GM23338 (cell line): ENCODE results near the gene SLAMF6. TPM values are rescaled to one million over a fixed set of nuclear protein-coding genes. Genes with fewer than 3 reads are reported as not detected.

Source experiments
- ATAC-seq: fragments of 200-7000 bp; cut with Tn5 transposase; 3 replicates; pipeline ENCODE4 v1.9.1; 2020
- DNase-seq: peaks from one replicate; pipeline ENCODE4 v3.0.0-alpha.2; 2015; ENCODE audit warnings: low spot score
- H2AFZ ChIP-seq: fragments of 200-600 bp; sonication (generic); 2 replicates; pipeline ENCODE4 v1.8.0; 2016; ENCODE audit warnings: antibody characterized with exemption, mild to moderate bottlenecking, moderate library complexity
- H3F3A ChIP-seq: fragments of 200-600 bp; sonication (generic); replicated peaks from 2 replicates; pipeline ENCODE4 v1.8.0; 2017; ENCODE audit warnings: antibody characterized with exemption, mixed run types, low read depth
- H3K27ac ChIP-seq: fragments of 200-600 bp; sonication (generic); 2 replicates; pipeline ENCODE4 v1.6.1; 2016; ENCODE audit warnings: low read depth
- H3K27me3 ChIP-seq: fragments of 200-600 bp; sonication (generic); 2 replicates; pipeline ENCODE4 v1.8.0; 2016; ENCODE audit warnings: mild to moderate bottlenecking, mixed run types, moderate library complexity; ENCODE audit not compliant: insufficient read depth
- H3K36me3 ChIP-seq: fragments of 200-600 bp; sonication (generic); 2 replicates; pipeline ENCODE4 v1.8.0; 2016; ENCODE audit warnings: mild to moderate bottlenecking; ENCODE audit not compliant: insufficient read depth
- H3K4me1 ChIP-seq: fragments of 200-600 bp; sonication (generic); 2 replicates; pipeline ENCODE4 v1.8.0; 2016; ENCODE audit warnings: mild to moderate bottlenecking, moderate library complexity; ENCODE audit not compliant: insufficient read depth
- H3K4me2 ChIP-seq: fragments of 200-600 bp; sonication (generic); 2 replicates; pipeline ENCODE4 v1.7.1; 2017; ENCODE audit warnings: mixed run types
- H3K4me3 ChIP-seq: fragments of 200-600 bp; sonication (generic); 2 replicates; pipeline ENCODE4 v1.6.1; 2016; ENCODE audit warnings: mixed run types
- H3K79me2 ChIP-seq: fragments of 200-600 bp; sonication (generic); replicated peaks from 2 replicates; pipeline ENCODE4 v1.8.0; 2017; ENCODE audit warnings: mild to moderate bottlenecking; ENCODE audit not compliant: insufficient read depth
- H3K9me2 ChIP-seq: fragments of 200-600 bp; sonication (generic); 2 replicates; pipeline ENCODE4 v1.8.0; 2017; ENCODE audit not compliant: insufficient read depth
- H4K20me1 ChIP-seq: fragments of 200-600 bp; sonication (generic); replicated peaks from 2 replicates; pipeline ENCODE4 v1.8.0; 2017; ENCODE audit warnings: mild to moderate bottlenecking; ENCODE audit not compliant: insufficient read depth
- H3K27ac Mint-ChIP-seq: 2 replicates; pipeline ENCODE4 v1.8.0; 2020; ENCODE audit warnings: inconsistent platforms, mild to moderate bottlenecking, moderate library complexity, mixed read lengths
- H3K27me3 Mint-ChIP-seq: 3 replicates; pipeline ENCODE4 v1.8.0; 2022; ENCODE audit warnings: low read depth, mild to moderate bottlenecking, moderate library complexity, mixed read lengths, inconsistent platforms; ENCODE audit not compliant: insufficient read depth, poor library complexity
- H3K36me3 Mint-ChIP-seq: 3 replicates; pipeline ENCODE4 v1.8.0; 2021; ENCODE audit warnings: low read depth, mild to moderate bottlenecking, inconsistent platforms, moderate library complexity, mixed read lengths
- H3K4me1 Mint-ChIP-seq: 3 replicates; pipeline ENCODE4 v1.8.0; 2020; ENCODE audit warnings: mild to moderate bottlenecking, inconsistent platforms, mixed read lengths
- H3K4me3 Mint-ChIP-seq: 3 replicates; pipeline ENCODE4 v1.8.0; 2021; ENCODE audit warnings: moderate library complexity, mild to moderate bottlenecking, inconsistent platforms, mixed read lengths
- H3K9me3 Mint-ChIP-seq: 3 replicates; pipeline ENCODE4 v1.8.0; 2020; ENCODE audit warnings: moderate library complexity, mild to moderate bottlenecking, inconsistent platforms, mixed read lengths
- CREB1 ChIP-seq: fragments of 250-450 bp; sonication (Bioruptor Pico); IDR thresholded peaks from 2 replicates; pipeline ENCODE4 v1.5.0; 2020; ENCODE audit warnings: low read depth, mild to moderate bottlenecking, moderate library complexity
- CTCF ChIP-seq, 2 experiments: fragments of 200-600 bp in 1 of 2; sonication (generic) in 1 of 2; conservative IDR thresholded peaks; 2 replicates each; pipeline versions ENCODE4 v1.5.1 to v1.6.1; 2016 to 2017; ENCODE audit warnings: antibody characterized with exemption in 2 of 2, low read depth in 2 of 2, mild to moderate bottlenecking in 2 of 2, moderate library complexity in 1 of 2
- ETS1 ChIP-seq: IDR thresholded peaks from 2 replicates; pipeline ENCODE4 v1.6.1; 2016; ENCODE audit warnings: antibody characterized with exemption
- EZH2 ChIP-seq: fragments of 200-600 bp; sonication (generic); IDR thresholded peaks from one replicate; pipeline ENCODE4 v1.8.0; 2017; ENCODE audit warnings: antibody characterized with exemption, mild to moderate bottlenecking, low read depth; ENCODE audit not compliant: unreplicated experiment
- EZH2phosphoT487 ChIP-seq: fragments of 200-600 bp; sonication (generic); IDR thresholded peaks from one replicate; pipeline ENCODE4 v1.8.1; 2018; ENCODE audit warnings: antibody characterized with exemption; ENCODE audit not compliant: unreplicated experiment
- JUNB ChIP-seq: IDR thresholded peaks from one replicate; pipeline ENCODE4 v1.6.1; 2016; ENCODE audit warnings: antibody characterized with exemption; ENCODE audit not compliant: unreplicated experiment
- NANOG ChIP-seq: IDR thresholded peaks from 2 replicates; pipeline ENCODE4 v1.6.1; 2016; ENCODE audit warnings: antibody characterized with exemption, borderline replicate concordance
- POLR2AphosphoS5 ChIP-seq: IDR thresholded peaks from 2 replicates; pipeline ENCODE4 v1.6.1; 2016; ENCODE audit warnings: antibody characterized with exemption, low read depth
- STAT1 ChIP-seq: IDR thresholded peaks from one replicate; pipeline ENCODE4 v1.6.1; 2016; ENCODE audit warnings: antibody characterized with exemption; ENCODE audit not compliant: unreplicated experiment
- ZNF114 ChIP-seq: fragments of 250-450 bp; sonication (Bioruptor Pico); IDR thresholded peaks from 2 replicates; pipeline ENCODE4 v1.5.0; 2020; ENCODE audit warnings: mild to moderate bottlenecking, moderate library complexity
- ZNF331 ChIP-seq: fragments of 250-450 bp; sonication (Bioruptor Pico); IDR thresholded peaks from 2 replicates; pipeline ENCODE4 v1.5.0; 2020; ENCODE audit warnings: low read depth, mild to moderate bottlenecking, moderate library complexity
- polyA plus RNA-seq: library from polyadenylated mRNA; unstranded; fragments of >200 nt; fragmentation: Nextera tagmentation; extraction: Ambion mirVana; gene quantifications from 2 replicates; pipeline ENCODE4 v1.2.1, GENCODE V29; 2016
- total RNA-seq: library from RNA; depleted of rRNA; stranded (reverse); fragments of >200 nt; shearing (Covaris generic); gene quantifications from 2 replicates; pipeline ENCODE4 v1.2.3, GENCODE V29; 2014
- TF ChIP-seq, protein P1 (sequence below): IDR thresholded peaks from one replicate; pipeline ENCODE4 v1.6.1; 2018; ENCODE audit warnings: antibody characterized with exemption; ENCODE audit not compliant: unreplicated experiment
- TF ChIP-seq, protein P2 (sequence below): fragments of 250-450 bp; sonication (Bioruptor Pico); IDR thresholded peaks from 2 replicates; pipeline ENCODE4 v1.5.0; 2020; ENCODE audit warnings: mild to moderate bottlenecking, moderate library complexity

Gene SLAMF6
- total and polyA plus RNA-seq, 2 experiments from 2014 or later = not detected

GRCh38 chr1:160489513-160490261, 33.4 kb downstream of the SLAMF6 start:
- Histone ChIP-seq H3K4me3 (no peak overlapping the region), H3K79me2 (no peaks in the 10 kb centered on the region), H3K4me2 (no peak overlapping the region), H3K36me3 (no peaks in the 10 kb centered on the region), H2AFZ (no peak overlapping the region), H4K20me1 (no peaks in the 10 kb centered on the region), H3K27ac (no peak overlapping the region), H3K4me1 (peaks cover 10% of the 10 kb centered on the region; the same call in 1 of the 2 replicates), H3K9me2 (peaks cover 32% of the 10 kb centered on the region), H3F3A (no peaks in the 10 kb centered on the region), H3K27me3 (no peaks in the 10 kb centered on the region)
- Mint-ChIP-seq H3K27me3 (peaks cover 3% of the 10 kb centered on the region), H3K4me3 (no peak overlapping the region), H3K9me3 (peaks cover 6% of the 10 kb centered on the region; the same call in 1 of the 3 replicates), H3K27ac (no peak overlapping the region), H3K36me3 (peaks cover 8% of the 10 kb centered on the region; the same call in 2 of the 3 replicates), H3K4me1 (peaks cover 27% of the 10 kb centered on the region)
- no peak for DNase-seq
- ATAC-seq = no peak
- TF ChIP-seq ZNF331 (no peak), STAT1 (no peak), JUNB (no peak), POLR2AphosphoS5 (no peak), ZNF114 (CRISPR knock-in tag) (no peak), EZH2phosphoT487 (no peak), EZH2 (no peak), CTCF (conservative IDR thresholded peaks at IDR 0.05; ENCODE audit: low read depth in 2 of 2) (no peak), ETS1 (no peak), NANOG (no peak), CREB1 (no peak)
- TF ChIP-seq, protein P1, sequence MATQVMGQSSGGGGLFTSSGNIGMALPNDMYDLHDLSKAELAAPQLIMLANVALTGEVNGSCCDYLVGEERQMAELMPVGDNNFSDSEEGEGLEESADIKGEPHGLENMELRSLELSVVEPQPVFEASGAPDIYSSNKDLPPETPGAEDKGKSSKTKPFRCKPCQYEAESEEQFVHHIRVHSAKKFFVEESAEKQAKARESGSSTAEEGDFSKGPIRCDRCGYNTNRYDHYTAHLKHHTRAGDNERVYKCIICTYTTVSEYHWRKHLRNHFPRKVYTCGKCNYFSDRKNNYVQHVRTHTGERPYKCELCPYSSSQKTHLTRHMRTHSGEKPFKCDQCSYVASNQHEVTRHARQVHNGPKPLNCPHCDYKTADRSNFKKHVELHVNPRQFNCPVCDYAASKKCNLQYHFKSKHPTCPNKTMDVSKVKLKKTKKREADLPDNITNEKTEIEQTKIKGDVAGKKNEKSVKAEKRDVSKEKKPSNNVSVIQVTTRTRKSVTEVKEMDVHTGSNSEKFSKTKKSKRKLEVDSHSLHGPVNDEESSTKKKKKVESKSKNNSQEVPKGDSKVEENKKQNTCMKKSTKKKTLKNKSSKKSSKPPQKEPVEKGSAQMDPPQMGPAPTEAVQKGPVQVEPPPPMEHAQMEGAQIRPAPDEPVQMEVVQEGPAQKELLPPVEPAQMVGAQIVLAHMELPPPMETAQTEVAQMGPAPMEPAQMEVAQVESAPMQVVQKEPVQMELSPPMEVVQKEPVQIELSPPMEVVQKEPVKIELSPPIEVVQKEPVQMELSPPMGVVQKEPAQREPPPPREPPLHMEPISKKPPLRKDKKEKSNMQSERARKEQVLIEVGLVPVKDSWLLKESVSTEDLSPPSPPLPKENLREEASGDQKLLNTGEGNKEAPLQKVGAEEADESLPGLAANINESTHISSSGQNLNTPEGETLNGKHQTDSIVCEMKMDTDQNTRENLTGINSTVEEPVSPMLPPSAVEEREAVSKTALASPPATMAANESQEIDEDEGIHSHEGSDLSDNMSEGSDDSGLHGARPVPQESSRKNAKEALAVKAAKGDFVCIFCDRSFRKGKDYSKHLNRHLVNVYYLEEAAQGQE = no peak
- TF ChIP-seq, protein P2, sequence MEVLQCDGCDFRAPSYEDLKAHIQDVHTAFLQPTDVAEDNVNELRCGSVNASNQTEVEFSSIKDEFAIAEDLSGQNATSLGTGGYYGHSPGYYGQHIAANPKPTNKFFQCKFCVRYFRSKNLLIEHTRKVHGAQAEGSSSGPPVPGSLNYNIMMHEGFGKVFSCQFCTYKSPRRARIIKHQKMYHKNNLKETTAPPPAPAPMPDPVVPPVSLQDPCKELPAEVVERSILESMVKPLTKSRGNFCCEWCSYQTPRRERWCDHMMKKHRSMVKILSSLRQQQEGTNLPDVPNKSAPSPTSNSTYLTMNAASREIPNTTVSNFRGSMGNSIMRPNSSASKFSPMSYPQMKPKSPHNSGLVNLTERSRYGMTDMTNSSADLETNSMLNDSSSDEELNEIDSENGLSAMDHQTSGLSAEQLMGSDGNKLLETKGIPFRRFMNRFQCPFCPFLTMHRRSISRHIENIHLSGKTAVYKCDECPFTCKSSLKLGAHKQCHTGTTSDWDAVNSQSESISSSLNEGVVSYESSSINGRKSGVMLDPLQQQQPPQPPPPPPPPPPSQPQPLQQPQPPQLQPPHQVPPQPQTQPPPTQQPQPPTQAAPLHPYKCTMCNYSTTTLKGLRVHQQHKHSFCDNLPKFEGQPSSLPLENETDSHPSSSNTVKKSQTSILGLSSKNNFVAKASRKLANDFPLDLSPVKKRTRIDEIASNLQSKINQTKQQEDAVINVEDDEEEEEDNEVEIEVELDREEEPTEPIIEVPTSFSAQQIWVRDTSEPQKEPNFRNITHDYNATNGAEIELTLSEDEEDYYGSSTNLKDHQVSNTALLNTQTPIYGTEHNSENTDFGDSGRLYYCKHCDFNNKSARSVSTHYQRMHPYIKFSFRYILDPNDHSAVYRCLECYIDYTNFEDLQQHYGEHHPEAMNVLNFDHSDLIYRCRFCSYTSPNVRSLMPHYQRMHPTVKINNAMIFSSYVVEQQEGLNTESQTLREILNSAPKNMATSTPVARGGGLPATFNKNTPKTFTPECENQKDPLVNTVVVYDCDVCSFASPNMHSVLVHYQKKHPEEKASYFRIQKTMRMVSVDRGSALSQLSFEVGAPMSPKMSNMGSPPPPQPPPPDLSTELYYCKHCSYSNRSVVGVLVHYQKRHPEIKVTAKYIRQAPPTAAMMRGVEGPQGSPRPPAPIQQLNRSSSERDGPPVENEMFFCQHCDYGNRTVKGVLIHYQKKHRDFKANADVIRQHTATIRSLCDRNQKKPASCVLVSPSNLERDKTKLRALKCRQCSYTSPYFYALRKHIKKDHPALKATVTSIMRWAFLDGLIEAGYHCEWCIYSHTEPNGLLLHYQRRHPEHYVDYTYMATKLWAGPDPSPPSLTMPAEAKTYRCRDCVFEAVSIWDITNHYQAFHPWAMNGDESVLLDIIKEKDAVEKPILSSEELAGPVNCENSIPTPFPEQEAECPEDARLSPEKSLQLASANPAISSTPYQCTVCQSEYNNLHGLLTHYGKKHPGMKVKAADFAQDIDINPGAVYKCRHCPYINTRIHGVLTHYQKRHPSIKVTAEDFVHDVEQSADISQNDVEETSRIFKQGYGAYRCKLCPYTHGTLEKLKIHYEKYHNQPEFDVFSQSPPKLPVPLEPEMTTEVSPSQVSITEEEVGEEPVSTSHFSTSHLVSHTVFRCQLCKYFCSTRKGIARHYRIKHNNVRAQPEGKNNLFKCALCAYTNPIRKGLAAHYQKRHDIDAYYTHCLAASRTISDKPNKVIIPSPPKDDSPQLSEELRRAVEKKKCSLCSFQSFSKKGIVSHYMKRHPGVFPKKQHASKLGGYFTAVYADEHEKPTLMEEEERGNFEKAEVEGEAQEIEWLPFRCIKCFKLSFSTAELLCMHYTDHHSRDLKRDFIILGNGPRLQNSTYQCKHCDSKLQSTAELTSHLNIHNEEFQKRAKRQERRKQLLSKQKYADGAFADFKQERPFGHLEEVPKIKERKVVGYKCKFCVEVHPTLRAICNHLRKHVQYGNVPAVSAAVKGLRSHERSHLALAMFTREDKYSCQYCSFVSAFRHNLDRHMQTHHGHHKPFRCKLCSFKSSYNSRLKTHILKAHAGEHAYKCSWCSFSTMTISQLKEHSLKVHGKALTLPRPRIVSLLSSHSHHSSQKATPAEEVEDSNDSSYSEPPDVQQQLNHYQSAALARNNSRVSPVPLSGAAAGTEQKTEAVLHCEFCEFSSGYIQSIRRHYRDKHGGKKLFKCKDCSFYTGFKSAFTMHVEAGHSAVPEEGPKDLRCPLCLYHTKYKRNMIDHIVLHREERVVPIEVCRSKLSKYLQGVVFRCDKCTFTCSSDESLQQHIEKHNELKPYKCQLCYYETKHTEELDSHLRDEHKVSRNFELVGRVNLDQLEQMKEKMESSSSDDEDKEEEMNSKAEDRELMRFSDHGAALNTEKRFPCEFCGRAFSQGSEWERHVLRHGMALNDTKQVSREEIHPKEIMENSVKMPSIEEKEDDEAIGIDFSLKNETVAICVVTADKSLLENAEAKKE (CRISPR knock-in tag) = no peak
